HG03135 (cell line): Measurements from ENCODE around the gene ARHGDIA.
A peak's percentile ranks its signal among the peaks of the same experiment; 100 is the strongest.
"Not testable (repeated sequence)": the region's sequence is repeated elsewhere in the genome, so short reads cannot be mapped to it uniquely, and the experiment has no call there.

Experiments used
- ATAC-seq: cut with Tn5 transposase; IDR thresholded peaks from one replicate; pipeline ENCODE4 v1.9.1; 2021; ENCODE audit warnings: mild to moderate bottlenecking, moderate library complexity; ENCODE audit not compliant: unreplicated experiment

The ARHGDIA gene

DNA sequence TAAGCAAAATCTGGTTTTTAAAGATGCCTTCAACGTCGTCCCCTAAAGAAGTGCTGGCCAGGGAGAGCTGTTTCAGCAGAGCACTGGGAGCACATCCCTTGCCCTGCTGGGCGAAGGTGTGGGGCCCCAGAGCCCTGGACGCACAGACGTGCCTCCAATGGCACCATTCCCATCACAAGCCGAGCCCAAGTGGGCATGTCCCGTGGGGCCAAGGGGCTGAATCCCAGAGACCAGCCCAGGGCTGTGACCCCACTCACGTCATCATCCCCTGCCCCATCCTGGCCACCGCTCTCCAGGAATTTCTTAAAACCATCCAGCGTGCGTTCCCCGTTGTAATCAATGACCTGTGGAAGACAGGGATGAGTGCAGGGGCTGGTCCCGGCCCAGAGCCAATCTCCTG, 26.2 kb downstream of the ARHGDIA start:
- ATAC-seq, result no peak

DNA sequence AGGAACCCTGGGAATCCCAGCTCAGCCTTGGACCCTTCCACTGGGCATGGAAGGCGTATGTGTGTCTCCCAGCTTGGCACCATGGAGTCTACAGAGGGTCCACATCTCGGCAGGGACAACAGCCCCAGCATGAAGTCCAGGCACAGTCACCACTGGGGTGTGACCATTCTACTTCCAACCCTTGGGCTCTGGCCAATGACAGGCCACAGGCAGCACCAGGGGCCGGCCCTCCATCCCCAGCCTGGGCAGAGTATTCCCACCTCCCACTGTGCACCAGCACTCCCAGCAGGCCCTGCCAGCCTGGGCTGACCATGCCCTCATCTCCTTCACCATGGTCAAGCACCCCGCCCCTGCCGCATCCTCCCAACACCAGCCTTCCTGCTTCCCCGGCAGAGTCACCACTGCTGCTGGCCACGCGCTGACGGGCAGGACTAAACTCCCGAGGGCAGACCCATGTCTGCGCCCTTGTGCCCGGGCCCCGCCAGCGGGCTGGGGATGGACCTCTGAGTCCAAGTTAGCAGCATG, 26.7 kb downstream of the ARHGDIA start:
- ATAC-seq, result no peak

DNA sequence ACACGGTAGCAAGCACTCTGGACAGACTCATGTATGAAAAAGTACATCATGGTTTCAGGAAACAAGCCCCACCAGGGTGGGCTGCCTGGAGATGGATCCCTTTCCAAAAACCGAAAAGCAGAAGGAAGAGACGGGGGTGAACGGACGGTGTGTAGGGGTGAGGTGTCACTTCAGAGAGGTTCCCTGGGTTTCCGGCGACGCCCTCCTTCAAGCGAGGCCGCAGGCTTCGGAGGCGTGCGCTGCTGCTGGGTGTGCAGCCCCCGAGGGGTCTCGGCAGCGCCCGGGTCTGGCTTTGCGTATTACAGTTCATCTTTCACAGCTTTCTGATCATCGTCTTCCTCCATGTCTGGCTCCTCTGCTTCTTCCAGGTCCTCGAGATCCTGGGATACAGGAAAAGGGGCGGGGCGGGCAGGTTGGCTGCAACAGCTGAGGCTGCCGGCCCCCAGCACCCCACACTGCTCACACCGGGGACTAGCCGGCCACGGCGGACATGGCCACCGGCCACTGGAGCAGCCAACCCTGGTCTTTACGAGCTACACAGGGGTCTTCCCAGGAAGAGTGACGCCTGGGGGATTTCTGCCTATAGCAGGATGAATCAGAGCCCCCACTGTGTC, 27.3 kb downstream of the ARHGDIA start:
- no peak for ATAC-seq

DNA sequence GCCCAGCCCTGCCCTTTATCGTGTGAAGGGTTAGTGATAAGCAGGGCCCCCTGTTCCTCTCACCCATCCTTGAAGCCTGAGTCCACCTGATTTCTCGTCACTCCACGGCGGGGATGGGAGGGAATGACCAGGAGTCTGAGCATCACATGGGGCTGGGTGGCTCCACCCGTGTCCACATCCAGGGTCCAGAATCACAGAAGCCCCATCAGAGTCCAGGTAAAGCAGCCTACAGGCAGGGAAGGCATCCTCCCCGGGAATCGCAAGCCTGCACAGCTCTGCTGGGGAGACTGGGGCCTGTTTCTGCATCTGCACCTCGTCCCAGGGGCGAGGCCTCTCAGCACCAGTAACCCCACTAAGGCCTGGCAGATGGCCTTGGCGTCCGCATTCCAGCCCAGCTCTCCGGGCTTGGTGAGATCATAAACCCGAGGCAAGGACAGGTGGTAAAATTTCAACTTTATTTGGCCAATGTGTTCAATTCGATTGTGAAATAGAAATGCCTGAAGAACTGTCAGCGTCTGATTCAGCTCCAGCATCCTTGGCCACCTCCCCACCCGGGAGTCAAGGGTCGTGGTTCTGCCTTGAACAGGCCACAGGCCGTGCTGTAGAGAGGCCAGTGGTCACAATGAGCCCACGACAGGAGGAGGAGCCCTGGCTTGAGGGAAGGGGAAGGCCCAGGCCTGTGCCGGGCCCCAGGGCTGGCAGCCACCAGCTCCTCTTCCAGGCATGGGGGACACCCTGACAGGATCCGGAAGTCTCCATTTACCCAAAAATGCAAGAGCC, 28.2 kb downstream of the ARHGDIA start:
- ATAC-seq, result no peak

DNA sequence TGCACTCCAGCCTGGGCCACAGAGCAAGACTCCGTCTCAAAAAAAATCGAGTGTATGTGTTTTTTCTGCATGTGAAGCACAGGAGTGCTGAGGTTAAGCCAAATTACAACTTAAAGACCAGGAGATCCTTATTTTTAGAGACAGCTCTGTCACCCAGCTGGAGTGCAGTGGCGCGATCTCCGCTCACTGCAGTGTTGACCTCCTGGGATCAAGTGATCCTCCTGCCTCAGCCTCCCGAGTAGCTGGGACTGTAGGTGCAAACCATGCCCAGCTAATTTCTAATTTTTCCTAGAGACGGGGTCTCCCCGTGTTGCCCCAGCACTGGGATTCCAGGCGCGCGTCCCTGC, 28.8 kb downstream of the ARHGDIA start:
- no peak for ATAC-seq

DNA sequence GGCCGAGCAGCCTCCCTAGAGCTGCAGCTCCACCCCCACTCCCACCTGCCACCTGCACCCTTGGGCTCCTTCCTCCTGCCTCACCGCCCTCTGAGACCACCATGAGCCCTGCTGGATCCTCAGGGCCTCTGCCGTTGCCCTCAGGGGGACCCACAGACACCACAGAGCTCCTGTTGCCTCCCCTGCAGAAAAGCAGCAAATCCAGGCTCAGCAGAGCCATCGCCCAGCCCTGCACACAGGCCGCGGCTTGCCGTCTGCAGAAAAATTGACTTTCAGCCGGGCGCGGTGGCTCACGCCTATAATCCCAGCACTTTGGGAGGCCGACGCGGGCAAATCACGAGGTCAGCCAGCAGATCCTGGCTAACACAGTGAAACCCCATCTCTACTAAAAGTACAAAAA, 29.3 kb downstream of the ARHGDIA start:
- no peak for ATAC-seq

DNA sequence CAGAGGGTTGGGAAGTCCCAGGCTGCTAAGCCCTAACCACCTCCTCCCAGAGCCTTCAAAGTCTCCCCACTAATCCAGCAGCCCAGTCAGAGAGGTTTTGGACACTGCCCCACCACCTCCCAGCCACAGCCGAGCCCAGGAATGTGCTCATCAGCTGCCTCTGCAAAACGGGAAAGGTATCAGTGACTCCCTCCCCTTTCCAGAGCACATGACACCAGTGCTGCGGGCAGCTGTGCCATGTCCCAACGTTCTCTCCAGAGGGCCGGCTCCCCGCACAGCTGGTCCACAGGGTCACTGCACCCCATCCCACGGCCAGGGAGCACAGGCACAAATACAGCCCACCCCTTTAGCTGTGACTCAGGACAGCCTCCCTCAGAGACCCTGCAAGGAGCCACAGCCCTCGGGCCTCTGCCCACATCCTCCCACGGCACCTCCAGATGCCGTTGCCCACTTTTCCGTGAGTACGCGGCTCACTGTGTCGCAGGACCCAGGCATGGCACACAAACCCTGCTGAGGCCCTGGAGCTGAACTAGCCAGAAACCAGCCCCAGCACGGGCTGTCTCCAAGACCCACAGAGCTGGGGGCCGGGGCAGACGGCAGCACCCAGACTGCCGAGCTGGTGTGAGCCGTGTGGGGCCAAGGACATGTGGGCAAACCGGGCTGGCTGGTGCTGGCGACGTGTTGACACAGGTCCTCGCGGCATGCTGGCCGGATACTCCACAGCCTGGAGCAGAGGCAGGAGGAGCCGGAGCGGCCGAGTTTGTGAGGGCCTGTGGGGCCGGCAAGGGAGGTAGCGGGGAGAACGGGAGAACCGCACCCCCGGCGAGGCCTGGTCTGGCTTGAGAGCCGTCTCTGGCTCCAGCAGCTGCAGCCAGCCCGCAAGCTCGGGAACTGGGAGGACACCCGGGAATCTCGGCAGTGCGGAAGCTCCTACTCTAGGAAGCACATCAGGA, 30.0 kb downstream of the ARHGDIA start:
- ATAC-seq, result no peak

DNA sequence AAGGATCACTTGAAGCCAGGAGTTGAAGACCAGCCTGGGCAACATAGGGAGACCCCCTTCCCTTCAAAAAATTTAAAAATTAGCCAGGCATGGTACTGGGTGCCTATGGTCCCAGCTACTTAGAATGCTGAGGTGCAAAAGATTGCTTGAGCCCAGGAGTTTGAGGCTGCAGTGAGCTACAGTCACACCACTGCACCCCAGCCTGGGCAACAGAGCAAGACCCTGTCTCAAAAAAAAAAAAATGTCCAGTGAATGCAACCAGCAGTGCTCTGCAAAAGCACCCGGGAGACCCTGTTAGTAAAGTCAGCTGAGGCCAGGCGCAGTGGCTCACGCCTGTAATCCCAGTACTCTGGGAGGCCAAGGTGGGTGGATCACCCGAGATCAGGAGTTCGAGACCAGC, 31.1 kb downstream of the ARHGDIA start:
- not testable (repeated sequence) for ATAC-seq

DNA sequence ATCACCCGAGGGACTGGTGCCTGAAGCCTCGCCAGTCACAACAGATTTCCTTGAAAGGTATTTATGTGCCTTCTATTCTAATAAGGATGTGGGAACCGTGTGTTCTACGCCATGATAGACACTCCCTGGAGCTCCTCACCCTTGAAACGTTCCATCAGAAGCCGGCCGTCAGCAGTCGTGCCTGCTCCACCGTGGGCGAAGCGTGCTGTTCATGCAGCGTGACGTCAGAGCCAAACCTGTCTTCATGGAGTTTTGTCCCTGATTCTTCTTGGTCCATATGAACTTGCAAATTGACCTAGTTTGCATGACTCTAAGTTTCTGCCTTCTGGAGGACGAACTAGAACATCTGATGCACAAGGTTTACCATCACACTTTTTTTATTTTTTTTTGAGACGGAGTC, 31.8 kb downstream of the ARHGDIA start:
- no peak for ATAC-seq

DNA sequence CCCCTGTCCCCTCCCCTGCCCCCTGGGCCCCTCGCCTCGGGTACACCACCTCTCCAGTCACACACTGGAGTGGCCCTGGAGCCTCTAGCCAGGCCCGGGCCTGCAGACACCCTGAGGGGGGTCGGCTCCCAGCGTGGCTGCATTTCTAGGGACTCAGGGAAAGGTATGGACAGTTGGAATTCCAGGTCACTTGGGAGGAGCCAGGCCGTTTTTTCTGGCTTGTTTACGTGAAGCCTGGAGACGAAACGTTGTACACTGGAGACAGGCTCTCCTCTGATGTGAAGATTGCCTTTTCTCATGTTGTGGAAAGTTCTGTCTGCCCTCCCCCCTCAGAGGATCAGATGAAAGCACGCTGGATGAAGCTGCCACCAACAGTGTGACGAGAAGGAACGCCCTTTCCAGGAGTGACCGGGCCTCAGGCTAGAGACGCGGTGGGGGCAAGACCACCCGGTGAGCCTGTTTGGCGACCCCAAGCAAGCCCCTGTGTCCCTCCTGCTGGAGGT, 32.3 kb downstream of the ARHGDIA start:
- ATAC-seq, result no peak

DNA sequence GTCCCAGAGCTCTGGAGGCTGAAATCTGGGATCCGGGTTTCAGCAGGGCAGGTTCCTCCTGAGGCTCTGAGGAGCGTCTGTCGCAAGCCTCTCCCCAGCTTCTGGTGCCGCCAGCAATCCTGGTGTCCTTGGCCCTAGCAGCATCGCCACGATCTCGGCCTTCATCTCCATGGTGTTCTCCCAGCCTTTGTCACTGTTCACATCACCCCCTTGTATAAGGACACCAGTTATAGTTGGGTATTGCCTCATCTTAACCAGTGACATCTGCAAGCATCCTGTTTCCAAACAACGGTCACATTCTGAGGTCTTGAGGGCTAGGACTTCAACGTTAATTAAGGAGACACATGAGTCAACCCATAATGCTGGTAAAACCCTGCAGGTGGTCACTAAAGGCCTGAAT, 33.5 kb downstream of the ARHGDIA start:
- ATAC-seq, result no peak

DNA sequence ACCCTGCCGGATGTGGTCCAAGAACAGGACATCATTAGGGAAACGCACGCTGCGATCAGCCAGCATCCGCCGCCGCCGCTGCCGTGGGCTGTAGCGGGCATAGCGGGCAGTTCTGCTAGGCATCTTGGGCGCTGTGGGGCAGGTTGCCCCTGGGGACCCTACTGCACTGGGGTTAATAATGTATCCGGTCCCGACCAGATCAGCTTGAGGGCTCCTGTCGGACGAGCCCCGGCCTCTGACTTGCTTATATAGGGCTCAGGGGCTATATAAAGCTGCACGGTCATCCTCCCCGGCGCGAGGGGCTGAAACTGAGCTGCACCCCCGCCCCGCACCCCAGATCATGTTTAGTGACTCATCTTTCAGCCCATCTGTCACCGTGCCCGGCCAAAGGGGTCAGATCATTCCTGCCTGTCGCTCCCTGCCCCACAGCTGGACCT, 36.3 kb downstream of the ARHGDIA start, which contains the start of gene PPP1R27:
PPP1R27 (minus strand) TSS at position 220 of the 437 bp plus-strand sequence; CDS start at position 123, 97 bp downstream.
- no peak for ATAC-seq

DNA sequence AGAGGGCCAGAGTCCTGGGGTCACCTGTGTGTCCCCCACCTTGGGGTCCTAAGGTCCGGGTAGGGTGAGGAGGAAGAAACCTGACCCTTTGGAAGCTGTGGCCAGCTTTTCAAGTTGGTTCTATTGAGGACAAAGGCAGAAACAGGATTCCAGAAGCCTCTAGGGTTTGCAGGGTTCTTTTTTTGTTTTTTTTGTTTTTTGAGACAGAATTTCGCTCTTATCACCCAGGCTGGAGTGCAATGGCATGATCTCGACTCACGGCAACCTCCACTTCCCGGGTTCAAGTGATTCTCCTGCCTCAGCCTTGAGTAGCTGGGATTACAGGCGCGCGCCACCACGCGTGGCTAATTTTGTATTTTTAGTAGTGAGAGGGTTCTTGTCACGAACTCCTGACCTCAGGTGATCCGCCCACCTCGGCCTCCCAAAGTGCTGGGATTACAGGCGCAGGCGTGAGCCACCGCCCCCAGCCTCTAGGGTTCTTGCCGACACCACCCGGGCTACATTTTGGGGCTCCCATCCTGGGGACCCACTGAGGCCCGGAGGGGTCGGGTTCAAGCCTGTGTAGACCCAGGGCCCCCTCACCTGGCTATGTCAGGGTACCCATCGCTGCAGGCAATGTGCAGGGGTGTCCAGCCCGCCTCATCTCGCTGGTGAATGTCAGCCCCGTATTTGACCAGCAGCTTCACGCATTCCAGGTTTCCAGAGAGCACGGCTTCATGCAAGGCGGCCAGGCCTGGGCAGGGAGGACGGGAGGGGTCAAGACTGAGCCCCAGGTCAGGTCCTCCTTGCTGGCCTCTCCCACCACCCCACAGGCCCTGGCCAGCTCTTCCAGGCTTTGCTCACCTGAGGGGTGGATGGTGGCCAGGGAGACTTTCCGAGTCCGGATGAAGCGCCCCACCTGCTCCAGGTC, 37.0 kb downstream of the ARHGDIA start:
- ATAC-seq, result no peak

DNA sequence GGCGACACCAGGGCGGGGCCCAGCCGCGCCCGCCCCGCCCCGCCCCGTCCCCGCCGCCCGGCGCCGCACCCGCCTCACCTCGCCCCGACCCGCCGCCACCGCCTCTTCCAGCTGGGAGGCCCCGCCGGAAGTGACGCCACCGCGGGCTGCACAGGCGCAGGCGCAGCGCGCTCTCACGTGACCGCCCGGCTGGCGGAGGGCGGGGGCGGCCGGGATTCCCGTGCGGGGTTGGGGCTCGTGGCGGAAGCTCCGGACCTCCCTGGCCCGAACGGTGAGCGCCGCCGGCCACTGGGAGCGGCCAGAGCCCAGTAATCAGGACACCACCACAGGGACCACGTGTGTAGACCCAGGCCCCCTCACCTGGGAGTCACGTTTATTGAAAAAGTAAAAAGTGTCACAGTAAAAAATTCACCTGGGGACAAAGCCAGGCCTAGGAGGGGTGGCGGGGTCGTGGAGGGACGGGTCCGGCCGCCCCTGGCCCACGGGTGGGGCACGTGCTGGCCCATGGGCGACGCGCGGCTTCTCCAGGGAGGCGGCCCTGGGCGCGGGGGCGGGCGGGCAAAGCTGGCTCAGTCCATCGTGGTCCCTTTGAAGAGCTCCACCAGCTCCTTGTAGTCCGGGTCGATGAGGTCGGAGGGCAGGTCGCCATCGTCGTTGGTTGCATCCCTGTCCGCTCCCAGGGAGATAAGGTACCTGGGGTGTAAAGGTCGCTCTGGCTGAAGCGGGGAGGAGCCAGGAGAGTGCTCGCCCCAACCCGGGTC, 37.8 kb downstream of the ARHGDIA start, which contains the start of gene MCRIP1:
MCRIP1 (minus strand) TSS at position 132 of the 761 bp plus-strand sequence. CDS start 8,785 bp downstream, outside the sequence.
- ATAC-seq, result peak; percentile 61

DNA sequence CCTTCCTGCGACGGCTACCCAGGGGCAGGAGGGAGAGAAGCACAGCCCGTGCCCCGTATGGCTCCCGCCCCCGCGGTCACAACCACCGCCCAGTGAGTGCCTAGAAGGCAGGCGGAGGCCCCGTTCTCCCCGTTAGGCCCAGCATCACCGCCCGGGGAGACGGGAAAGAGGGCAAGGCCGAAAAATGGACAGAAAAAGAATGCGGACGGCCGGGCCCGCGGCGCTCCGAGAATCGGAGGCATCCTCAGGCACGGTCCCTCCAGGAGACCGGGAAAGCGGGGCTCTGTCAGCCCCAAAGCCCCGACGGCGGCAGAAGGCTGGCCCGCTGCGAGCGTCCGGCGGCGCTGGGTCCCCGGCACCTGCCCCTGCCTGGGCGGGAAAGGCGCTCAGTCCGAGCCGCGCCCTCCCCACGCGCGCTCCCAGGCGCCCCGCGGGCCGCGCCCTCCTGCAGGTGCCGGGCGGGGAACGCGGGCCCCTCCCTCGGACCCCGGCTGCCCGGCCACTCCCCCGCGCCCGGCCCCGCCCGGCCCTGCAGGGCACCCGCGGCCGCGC, 38.5 kb downstream of the ARHGDIA start:
- ATAC-seq, result peak; percentile 16

DNA sequence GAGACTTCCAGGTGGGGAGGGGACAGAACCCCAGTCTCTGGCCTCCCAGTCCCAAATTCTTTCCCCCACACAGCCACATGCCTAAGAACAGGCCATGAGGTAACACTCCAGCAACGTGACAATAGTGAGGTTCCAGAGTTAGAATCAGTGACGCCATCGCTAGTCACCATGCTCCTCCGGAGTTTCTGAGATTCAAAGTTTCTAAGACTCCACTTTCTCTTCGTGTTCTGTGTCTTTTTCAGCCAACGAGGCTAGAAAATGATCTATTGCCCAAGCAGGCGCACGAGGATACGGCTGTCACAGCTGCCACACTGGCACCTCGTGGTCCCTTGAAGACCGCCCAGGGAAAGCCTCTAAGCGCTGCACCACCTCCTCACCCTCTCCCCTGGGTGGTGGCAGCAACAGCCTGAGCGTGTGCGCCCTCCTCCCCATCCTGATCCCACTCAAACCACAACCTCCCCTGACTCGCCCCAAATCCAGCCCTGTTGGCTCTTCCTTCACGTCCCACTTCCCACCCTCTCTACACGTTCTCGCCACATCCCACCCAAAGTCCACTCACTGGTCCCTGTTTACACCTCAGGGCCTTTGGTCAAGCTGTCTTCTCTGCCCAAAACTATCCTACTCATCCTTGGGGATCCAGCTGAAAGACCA, 39.1 kb downstream of the ARHGDIA start:
- peak; percentile 4 for ATAC-seq

DNA sequence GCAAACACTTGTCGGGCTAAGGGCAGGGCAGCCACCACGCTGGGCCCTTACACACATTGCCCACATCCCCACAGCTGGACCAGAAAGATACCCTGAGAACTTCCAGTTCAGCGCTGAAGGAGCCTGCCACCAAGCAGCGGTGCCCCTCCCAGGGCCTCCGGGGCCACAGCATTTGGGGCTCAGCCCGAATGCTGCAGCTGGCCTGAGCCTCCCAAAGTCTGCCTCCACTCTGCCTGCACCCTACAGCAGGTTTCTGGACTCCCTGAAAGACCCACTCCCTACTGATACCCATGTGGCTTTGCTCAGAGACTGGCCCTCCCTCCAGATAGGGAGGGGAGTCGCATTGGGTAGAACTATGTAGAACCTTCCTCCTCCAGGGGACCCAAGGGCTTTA, 39.6 kb downstream of the ARHGDIA start:
- no peak for ATAC-seq

DNA sequence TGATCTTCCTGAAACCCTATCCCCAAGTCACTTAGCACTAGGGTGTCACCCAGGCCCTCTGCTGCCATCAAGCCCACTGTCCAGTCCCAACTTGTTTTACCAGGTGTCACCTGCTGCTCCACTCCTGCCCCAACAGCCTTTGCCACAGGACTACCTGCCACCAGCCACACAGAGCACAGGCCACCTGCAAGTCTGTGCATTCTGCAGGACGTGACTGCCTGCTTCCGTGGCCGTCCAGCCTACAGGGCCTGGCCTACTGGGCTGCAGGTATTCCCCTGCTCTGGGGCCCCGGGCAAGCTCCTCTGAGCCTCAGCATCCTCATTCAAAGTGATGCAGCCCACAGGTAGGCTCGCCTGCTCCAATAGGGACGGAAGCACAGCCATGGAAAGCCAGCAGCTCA, 41.3 kb downstream of the ARHGDIA start:
- no peak for ATAC-seq
